ENCODE results near the gene SRGAP3. TPM values are rescaled to one million over a fixed set of nuclear protein-coding genes. Genes with fewer than 3 reads are reported as not detected.

SRGAP3 gene
- total RNA-seq, 4 donors from 2014 or later: 7.5 to 33.8 (median 16.0) TPM

GRCh38 chr3:8954938-8955763 lies 294.3 kb downstream of the SRGAP3 start:
- intact Hi-C loops (cut with DNase I; ENCODE audit: low total_unique reads): no loop called here
- 85 to 91% methylated on average over 3 to 4 of the region's 4 CpGs for WGBS, 2 donors (ENCODE audit: low coverage in 1 of 2)
- Histone ChIP-seq H3K36me3 (no peaks in the 10 kb centered on the region), H3K9me3 (no peaks in the 10 kb centered on the region), H3K4me1 (no peaks in the 10 kb centered on the region), H3K4me3 (no peak overlapping the region), H3K27me3 (no peaks in the 10 kb centered on the region), H3K27ac (no peak overlapping the region)
- no peak for TF ChIP-seq CTCF (IDR thresholded peaks at IDR 0.05)
- no peak for TF ChIP-seq EP300 (IDR thresholded peaks at IDR 0.05; ENCODE audit: low read depth)
- TF ChIP-seq POLR2A (IDR thresholded peaks at IDR 0.05): no peak
- no peak for TF ChIP-seq POLR2AphosphoS5 (IDR thresholded peaks at IDR 0.05)
- in situ Hi-C loops (cut with MboI; ENCODE audit: low pct_ligation_motif_present in 1 of 4, low pct_unique_long_range_greater_than_20kb in 1 of 4, low sequenced_read_pairs in 3 of 4): no loop called here
- no peak for DNase-seq

DNA sequence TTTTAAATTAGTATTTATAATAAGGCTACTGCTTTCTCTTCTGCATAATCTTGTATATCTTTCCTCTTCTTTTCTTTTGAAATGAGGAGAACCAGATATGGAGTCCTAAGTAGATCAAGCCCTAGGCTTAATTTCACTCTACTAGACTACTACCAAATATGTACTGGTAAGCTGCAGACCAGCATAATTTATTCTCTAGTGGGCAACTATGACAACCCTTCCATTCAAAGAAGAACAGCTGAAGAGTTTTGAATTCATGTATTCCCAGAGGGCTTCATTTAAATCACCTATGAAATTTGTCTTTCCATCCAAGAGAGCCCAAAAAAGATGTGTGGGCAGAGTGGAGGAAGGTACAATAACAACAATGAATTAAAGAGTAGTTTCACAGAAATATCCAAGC lies 296.1 kb downstream of the SRGAP3 start:
- no peaks in the 10 kb centered on the region for H3K4me1 ChIP-seq
- intact Hi-C loops (cut with DNase I; ENCODE audit: low total_unique reads) (no loop called here), in situ Hi-C loops (cut with MboI; ENCODE audit: low pct_ligation_motif_present in 1 of 4, low pct_unique_long_range_greater_than_20kb in 1 of 4, low sequenced_read_pairs in 3 of 4) (no loop called here)
- no peak overlapping the region for H3K27ac ChIP-seq
- no peaks in the 10 kb centered on the region for H3K9me3 ChIP-seq
- no peak for DNase-seq
- no peaks in the 10 kb centered on the region for H3K36me3 ChIP-seq
- no peak overlapping the region for H3K4me3 ChIP-seq
- H3K27me3 ChIP-seq: no peaks in the 10 kb centered on the region
- TF ChIP-seq EP300 (IDR thresholded peaks at IDR 0.05; ENCODE audit: low read depth) (no peak), POLR2AphosphoS5 (IDR thresholded peaks at IDR 0.05) (no peak), CTCF (IDR thresholded peaks at IDR 0.05) (no peak), POLR2A (IDR thresholded peaks at IDR 0.05) (no peak)

- H3K27me3 ChIP-seq: no peaks in the 10 kb centered on the region
- intact Hi-C loops (cut with DNase I; ENCODE audit: low total_unique reads): no loop called here
- no peak overlapping the region for H3K27ac ChIP-seq
- no peaks in the 10 kb centered on the region for H3K4me1 ChIP-seq
- no peak overlapping the region for H3K4me3 ChIP-seq
- in situ Hi-C loops (cut with MboI; ENCODE audit: low pct_ligation_motif_present in 1 of 4, low pct_unique_long_range_greater_than_20kb in 1 of 4, low sequenced_read_pairs in 3 of 4): no loop called here
- H3K9me3 ChIP-seq: no peaks in the 10 kb centered on the region
- TF ChIP-seq EP300 (IDR thresholded peaks at IDR 0.05; ENCODE audit: low read depth) (no peak), POLR2A (IDR thresholded peaks at IDR 0.05) (no peak), CTCF (IDR thresholded peaks at IDR 0.05) (no peak), POLR2AphosphoS5 (IDR thresholded peaks at IDR 0.05) (no peak)
- no peaks in the 10 kb centered on the region for H3K36me3 ChIP-seq
- DNase-seq: no peak
Measured at GRCh38 chr3:8952130-8952529, 297.3 kb downstream of the SRGAP3 start.

- peaks cover 0 to 18% (median 5%) of the 10 kb centered on the region in 4 donors for H3K36me3 ChIP-seq
Measured at GRCh38 chr3:8945890-8946600, 303.4 kb downstream of the SRGAP3 start.

More at GRCh38 chr3:8945890-8946600, 303.4 kb downstream of the SRGAP3 start:
- 87 to 95% methylated on average over 3 of the region's 3 CpGs for WGBS, 2 donors (ENCODE audit: low coverage in 1 of 2)
- intact Hi-C loops (cut with DNase I; ENCODE audit: low total_unique reads) (no loop called here), in situ Hi-C loops (cut with MboI; ENCODE audit: low pct_ligation_motif_present in 1 of 4, low pct_unique_long_range_greater_than_20kb in 1 of 4, low sequenced_read_pairs in 3 of 4) (no loop called here)
- H3K9me3 ChIP-seq: peaks cover 0 to 8% of the 10 kb centered on the region in 2 donors
- H3K4me3 ChIP-seq: no peak overlapping the region
- no peaks in the 10 kb centered on the region for H3K4me1 ChIP-seq
- TF ChIP-seq POLR2A (IDR thresholded peaks at IDR 0.05) (no peak), CTCF (IDR thresholded peaks at IDR 0.05) (no peak), EP300 (IDR thresholded peaks at IDR 0.05; ENCODE audit: low read depth) (no peak), POLR2AphosphoS5 (IDR thresholded peaks at IDR 0.05) (no peak)
- DNase-seq: no peak
- H3K27me3 ChIP-seq: no peaks in the 10 kb centered on the region
- no peak overlapping the region for H3K27ac ChIP-seq
